Muscle layer of duodenum (tissue), 2 donors: ENCODE data around the gene ZBTB42.

Experiments
- H3K27ac ChIP-seq: one replicate; pipeline ENCODE4 v1.7.0; 2013; ENCODE audit warnings: mild to moderate bottlenecking, low read length
- H3K27me3 ChIP-seq: one replicate; pipeline ENCODE4 v1.7.0; 2013; ENCODE audit warnings: low read depth, mild to moderate bottlenecking, control low read depth, low read length
- H3K36me3 ChIP-seq, 2 donors: one replicate each; pipeline ENCODE4 v1.7.0; 2013; ENCODE audit warnings: low read length in 2 of 2, control low read depth in 1 of 2, mild to moderate bottlenecking in 1 of 2; ENCODE audit not compliant: insufficient read depth in 2 of 2, control insufficient read depth in 1 of 2
- H3K4me1 ChIP-seq, 2 donors: one replicate each; pipeline ENCODE4 v1.7.0; 2013; ENCODE audit warnings: low read length in 2 of 2, mild to moderate bottlenecking in 2 of 2, control low read depth in 1 of 2, moderate library complexity in 1 of 2; ENCODE audit not compliant: insufficient read depth in 2 of 2, control insufficient read depth in 1 of 2
- H3K4me3 ChIP-seq, 2 donors: one replicate each; pipeline ENCODE4 v1.7.0; 2013; ENCODE audit warnings: low read length in 2 of 2, low read depth in 1 of 2, mild to moderate bottlenecking in 1 of 2
- H3K9me3 ChIP-seq, 2 donors: one replicate each; pipeline ENCODE4 v1.7.0; 2013; ENCODE audit warnings: low read length in 2 of 2, control low read depth in 1 of 2, mild to moderate bottlenecking in 1 of 2; ENCODE audit not compliant: control insufficient read depth in 1 of 2
- donor health status: healthy.

The ZBTB42 gene

GRCh38 chr14:104800771-104801519 is at the start of gene ZBTB42:
TSS of gene ZBTB42 (plus strand) at chr14:104801101. CDS start at chr14:104801198, 97 bp downstream.
- Histone ChIP-seq H3K27me3 (no peaks in the 10 kb centered on the region), H3K27ac (peak within 1 kb of the TSS; percentile 92), H3K9me3 (no peaks in the 10 kb centered on the region), H3K4me1 (peaks cover 14 to 40% of the 10 kb centered on the region in 2 donors), H3K36me3 (no peaks in the 10 kb centered on the region), H3K4me3 (peak within 1 kb of the TSS; percentile 48 to 78)

DNA sequence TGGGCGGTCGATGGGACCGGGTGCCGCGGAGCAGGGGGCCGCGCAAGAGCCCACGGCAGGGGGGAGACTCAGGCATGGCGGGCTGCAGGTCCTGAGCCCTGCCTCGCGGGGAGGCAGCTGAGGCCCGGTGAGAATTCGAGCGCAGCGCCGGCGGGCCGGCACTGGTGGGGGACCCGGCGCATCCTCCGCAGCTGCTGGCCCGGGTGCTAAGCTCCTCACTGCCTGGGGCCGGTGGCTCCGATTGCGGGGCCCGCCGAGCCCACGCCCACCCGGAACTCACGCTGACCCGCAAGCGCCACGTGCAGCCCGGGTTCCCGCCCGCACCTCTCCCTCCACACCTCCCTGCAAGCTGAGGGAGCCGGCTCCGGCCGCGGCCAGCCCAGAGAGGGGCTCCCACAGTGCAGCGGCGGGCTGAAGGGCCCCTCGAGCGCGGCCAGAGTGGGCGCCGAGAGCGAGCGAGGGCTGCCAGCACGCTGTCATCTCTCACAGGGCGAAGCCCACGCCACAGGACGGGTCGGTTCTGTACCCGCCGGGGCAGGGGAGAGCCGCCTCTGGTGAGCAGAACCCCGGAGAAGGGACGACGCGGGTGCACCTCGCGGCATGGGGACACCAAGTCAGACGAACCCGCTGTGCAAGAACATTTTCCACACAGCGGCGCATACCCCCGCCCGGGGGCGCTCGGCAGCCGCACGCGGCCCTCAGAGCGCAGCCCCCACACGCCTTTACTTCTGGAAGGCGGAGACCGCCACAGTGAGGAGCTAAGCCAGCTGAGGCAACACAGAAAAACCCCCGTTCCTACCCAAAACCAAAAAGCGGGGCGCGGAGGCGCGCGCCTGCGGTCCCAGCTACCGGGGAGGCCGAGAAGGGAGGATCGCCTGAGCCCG is 49.1 kb upstream of the ZBTB42 start:
- Histone ChIP-seq H3K36me3 (peaks cover 11 to 20% of the 10 kb centered on the region in 2 donors), H3K27ac (no peak overlapping the region), H3K4me1 (peaks cover 28 to 36% of the 10 kb centered on the region in 2 donors), H3K27me3 (no peaks in the 10 kb centered on the region), H3K9me3 (no peaks in the 10 kb centered on the region), H3K4me3 (peak overlapping the region; percentile 56 to 98)

DNA sequence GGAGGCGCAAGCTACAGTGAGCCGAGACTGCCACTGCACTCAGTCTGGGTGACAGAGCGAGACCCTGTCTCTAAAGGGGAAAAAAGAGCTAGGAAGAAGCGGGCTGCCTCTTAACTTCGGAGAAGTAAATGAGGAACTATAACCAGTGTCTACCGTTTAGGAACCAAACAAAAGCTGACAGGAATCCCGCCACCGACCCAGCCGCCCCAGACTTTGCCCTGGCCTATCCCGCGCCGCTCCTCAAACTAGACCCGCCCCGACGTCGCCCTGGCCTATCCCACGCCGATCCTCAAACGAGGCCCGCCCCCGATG is 48.5 kb upstream of the ZBTB42 start:
- no peaks in the 10 kb centered on the region for H3K27me3 ChIP-seq
- no peaks in the 10 kb centered on the region for H3K9me3 ChIP-seq
- peaks cover 25 to 36% of the 10 kb centered on the region in 2 donors for H3K4me1 ChIP-seq
- no peak overlapping the region for H3K27ac ChIP-seq
- peaks cover 16 to 26% of the 10 kb centered on the region in 2 donors for H3K36me3 ChIP-seq
- H3K4me3 ChIP-seq: peak overlapping the region; percentile 56 to 98

DNA sequence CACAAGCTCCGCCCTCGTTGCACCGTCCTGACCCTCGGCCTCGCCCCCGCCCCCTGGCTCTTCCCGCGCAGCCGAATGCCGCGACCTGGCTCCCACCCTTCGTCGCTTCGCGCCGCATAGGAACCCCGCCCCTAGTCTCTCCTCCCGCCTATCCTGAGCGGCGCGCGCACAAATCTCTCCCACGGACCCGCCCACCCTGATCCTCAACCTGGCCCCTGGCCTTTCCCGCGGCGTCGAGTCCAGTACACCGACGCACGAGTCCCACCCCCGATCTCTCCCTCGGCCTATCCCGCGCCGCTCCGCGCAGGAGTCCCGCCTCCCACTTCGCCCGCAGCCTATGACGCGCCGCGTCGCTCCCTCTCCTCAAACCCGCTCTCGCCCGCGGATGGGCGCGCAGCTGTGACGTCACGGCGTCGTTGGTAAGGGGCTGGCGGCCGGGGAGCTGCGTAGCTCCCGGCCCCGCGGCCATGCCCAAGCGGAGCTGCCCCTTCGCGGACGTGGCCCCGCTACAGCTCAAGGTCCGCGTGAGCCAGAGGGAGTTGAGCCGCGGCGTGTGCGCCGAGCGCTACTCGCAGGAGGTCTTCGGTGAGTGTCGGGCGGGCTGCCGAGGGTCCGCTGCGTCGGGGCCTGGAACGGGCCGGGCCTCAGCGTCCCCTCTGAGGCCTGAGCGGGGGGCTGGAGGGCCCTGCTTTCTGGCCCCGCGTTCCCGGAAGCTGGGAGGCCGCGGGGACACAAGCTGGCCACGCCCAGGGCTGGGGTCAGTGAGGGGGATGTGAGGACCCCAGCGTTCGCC is 48.0 kb upstream of the ZBTB42 start, which contains the start of gene SIVA1:
TSS of gene SIVA1 (plus strand) at position 413 of the 793 bp plus-strand sequence. CDS start at position 468, 55 bp downstream.
- no peaks in the 10 kb centered on the region for H3K9me3 ChIP-seq

DNA sequence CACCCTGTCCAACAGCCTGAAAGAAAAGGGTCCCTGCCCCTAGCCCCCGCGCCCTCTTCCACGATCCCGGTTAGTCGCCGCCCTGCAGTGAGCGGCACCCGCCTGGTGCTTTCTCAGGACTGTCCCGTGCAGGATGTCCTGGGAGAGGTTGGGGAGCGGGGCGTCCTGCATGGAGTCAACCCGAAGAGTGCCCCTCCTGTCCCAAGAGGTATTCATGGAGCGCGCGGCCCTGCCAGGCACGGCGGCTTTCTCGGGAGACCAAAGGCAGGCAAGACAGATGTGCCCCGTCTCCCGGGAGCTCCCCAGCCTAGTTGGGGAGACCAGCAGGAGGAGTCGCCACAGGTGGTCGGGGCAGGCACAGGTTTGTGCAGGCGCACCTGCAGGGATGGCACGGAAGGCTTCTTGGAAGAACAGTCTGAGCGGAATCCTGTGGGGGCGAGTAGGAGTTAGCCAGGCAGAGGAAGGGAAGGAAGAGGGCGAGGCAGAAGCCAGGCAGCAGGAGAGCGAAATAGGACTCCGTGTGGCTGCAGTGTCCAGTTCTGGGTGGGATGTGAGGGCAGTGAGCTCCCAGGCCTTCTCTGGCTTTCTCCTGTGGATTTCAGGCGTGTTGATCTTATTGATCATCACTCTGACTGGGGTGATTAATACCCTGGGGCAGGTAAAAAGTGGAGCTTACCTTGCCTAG is 47.2 kb upstream of the ZBTB42 start:
- Histone ChIP-seq H3K27me3 (no peaks in the 10 kb centered on the region), H3K4me1 (peaks cover 22 to 36% of the 10 kb centered on the region in 2 donors)

More for the DNA sequence above, 48.0 kb upstream of the ZBTB42 start, which contains the start of gene SIVA1:
- peaks cover 22 to 31% of the 10 kb centered on the region in 2 donors for H3K36me3 ChIP-seq
- H3K4me1 ChIP-seq: peaks cover 25 to 36% of the 10 kb centered on the region in 2 donors
- H3K27ac ChIP-seq: peak within 1 kb of the TSS; percentile 69
- H3K4me3 ChIP-seq: peak within 1 kb of the TSS; percentile 79 to 98
- H3K27me3 ChIP-seq: no peaks in the 10 kb centered on the region

DNA sequence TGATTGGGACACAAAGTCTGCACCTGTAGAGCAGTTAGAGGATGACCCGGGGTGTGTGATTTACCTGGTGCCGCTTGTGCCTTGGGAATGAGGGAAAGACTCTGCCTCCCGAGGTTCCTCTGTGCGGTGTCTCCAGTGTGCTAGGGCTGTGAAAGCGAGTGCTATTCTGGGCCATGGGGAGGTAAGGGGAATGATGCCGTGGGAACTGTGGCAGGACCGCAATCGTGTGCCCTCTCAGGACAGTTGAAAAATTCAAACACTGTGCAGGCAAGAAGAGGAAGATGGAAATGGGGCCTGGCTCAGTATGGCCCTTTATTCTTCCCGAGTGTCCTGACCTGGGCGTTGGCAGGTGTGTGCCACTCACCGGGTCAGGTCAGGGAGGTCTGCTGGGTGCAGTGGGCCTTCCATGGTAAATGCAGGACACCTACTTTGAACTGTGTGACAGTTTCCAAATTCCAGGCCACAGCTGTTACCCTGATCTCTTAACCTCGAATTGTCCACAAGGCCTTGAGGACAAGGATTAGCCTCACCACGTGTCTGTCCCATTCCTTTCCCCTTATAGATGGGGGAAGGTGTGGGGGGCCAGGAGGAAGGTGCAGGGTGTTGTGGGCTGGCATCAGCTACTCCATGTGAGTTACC is 46.6 kb upstream of the ZBTB42 start:
- Histone ChIP-seq H3K27ac (peak overlapping the region; percentile 23), H3K4me1 (peaks cover 16 to 30% of the 10 kb centered on the region in 2 donors), H3K27me3 (no peaks in the 10 kb centered on the region), H3K36me3 (peaks cover 34 to 45% of the 10 kb centered on the region in 2 donors), H3K9me3 (no peaks in the 10 kb centered on the region), H3K4me3 (peak overlapping the region; percentile 79 to 98)

More for the DNA sequence above, 47.2 kb upstream of the ZBTB42 start:
- H3K36me3 ChIP-seq: peaks cover 27 to 38% of the 10 kb centered on the region in 2 donors
- no peaks in the 10 kb centered on the region for H3K9me3 ChIP-seq
- H3K4me3 ChIP-seq: peak overlapping the region; percentile 79 to 98
- H3K27ac ChIP-seq: peak overlapping the region; percentile 23

DNA sequence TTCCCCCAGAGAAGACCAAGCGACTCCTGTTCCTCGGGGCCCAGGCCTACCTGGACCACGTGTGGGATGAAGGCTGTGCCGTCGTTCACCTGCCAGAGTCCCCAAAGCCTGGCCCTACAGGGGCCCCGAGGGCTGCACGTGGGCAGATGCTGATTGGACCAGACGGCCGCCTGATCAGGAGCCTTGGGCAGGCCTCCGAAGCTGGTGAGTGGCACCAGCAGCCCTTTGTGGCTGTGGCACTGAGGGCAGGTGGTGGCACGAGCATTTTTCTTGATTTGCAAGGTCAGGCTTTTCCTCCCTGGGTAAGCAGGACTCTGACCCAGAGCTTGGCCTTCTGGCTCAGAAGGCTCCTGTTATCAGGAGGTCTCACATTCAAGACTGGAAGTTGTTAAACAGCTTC is 45.3 kb upstream of the ZBTB42 start:
- Histone ChIP-seq H3K4me3 (peak overlapping the region in 1 of 2 donors; percentile 16), H3K27ac (no peak overlapping the region), H3K27me3 (no peaks in the 10 kb centered on the region), H3K36me3 (peaks cover 40 to 57% of the 10 kb centered on the region in 2 donors), H3K9me3 (no peaks in the 10 kb centered on the region), H3K4me1 (peaks cover 13 to 25% of the 10 kb centered on the region in 2 donors)

GRCh38 chr14:104756477-104757237 is 44.2 kb upstream of the ZBTB42 start:
- Histone ChIP-seq H3K36me3 (peaks cover 50 to 60% of the 10 kb centered on the region in 2 donors), H3K27ac (no peak overlapping the region), H3K27me3 (no peaks in the 10 kb centered on the region)

DNA sequence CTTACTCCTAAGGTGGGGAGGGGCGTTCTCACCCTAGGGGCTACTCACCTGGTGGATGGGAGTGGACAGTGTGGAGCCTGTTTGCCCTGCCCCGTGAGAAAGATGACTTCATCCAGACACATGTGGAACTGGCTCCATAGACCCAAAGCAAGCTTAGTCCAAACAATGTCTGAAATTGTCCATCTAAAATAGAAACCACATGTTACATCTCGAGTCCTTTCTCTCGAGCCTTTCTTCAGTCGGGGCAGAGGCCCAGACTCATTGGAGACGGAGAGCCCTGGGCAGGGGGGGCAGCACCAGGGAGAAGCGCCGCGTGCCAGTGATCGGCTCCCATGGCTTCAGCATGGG is 43.7 kb upstream of the ZBTB42 start:
- H3K36me3 ChIP-seq: peaks cover 50 to 60% of the 10 kb centered on the region in 2 donors

More at GRCh38 chr14:104756477-104757237, 44.2 kb upstream of the ZBTB42 start:
- Histone ChIP-seq H3K4me1 (peaks cover 13 to 25% of the 10 kb centered on the region in 2 donors), H3K9me3 (no peaks in the 10 kb centered on the region), H3K4me3 (peak overlapping the region in 1 of 2 donors; percentile 16)

More for the DNA sequence above, 43.7 kb upstream of the ZBTB42 start:
- Histone ChIP-seq H3K27me3 (no peaks in the 10 kb centered on the region), H3K4me3 (no peak overlapping the region), H3K4me1 (peaks cover 13 to 22% of the 10 kb centered on the region in 2 donors), H3K27ac (no peak overlapping the region), H3K9me3 (no peaks in the 10 kb centered on the region)
